Measurements from ENCODE around the gene GJA10.

The GJA10 gene

DNA sequence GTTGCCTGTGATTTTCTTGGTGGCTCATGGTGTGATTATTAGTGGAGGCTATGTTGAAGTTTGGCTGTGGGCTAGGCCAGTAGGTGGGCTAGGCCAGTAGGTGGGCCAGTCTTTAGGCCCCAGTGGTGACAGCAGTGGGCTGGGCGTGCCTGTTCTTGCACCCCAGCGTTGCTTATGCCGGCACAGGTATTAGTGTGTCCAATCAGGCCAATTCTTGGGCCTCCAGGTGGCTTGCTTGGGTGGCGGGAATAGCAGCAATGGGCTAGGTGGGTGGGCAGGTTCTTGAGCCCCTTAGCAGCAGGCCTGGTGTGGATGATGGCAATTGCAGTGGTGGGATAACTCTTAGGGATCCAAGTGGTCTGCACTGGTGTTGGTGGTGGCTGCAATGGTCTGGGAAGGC is 22.9 kb downstream of the GJA10 start:
- DNase-seq (ENCODE audit: low read depth in 2 of 3, low spot score in 2 of 3): no peak

DNA sequence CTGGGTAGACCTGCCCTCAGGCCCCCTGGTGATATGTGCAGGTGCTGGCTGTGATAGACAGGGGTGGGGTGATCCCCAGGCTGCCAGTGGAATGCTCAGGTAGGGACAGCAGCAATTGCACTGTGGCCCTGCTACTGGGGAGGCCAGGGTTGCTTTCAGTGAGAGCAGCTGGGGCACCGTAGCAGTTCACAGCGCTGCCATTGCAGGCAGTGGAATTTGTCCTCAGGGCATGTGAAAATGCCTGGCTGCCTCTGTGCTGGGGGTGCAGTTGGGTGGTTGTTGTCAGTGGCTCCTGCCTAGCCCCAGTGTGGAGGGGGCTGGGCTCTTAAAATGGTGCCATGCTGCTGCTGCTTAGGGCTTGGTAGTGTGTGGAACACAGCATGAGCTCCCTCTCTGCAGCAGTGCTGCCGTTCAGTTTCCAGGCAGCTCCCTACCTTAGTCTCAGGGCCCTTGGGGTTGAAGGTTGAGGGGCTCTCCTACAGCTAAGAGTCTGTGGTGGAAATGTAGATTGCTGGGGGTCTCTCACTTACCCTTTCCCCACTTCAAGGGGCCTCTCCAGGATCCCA is 23.6 kb downstream of the GJA10 start:
- no peak for DNase-seq (ENCODE audit: low read depth in 2 of 3, low spot score in 2 of 3)

DNA sequence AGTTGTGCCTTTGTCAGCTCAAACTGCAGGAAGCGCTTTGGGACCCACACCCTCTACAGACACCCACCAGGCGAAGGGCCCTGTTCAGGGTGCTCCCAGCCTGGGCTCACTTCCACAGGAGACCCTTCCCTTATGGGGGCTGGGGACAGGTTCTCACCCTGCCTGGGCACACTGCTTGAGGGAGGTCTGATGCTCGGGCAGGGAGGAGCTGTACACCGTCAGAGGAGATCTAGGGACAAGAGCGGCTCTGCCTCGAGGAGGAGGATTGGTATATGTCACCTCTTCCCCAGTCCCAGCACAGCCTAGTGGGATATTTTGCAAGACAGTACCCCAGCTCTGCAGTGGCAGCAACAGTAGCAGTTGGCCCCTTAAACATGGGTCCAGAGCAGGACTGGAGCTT is 26.9 kb downstream of the GJA10 start:
- DNase-seq (ENCODE audit: low read depth in 2 of 3, low spot score in 2 of 3): no peak

DNA sequence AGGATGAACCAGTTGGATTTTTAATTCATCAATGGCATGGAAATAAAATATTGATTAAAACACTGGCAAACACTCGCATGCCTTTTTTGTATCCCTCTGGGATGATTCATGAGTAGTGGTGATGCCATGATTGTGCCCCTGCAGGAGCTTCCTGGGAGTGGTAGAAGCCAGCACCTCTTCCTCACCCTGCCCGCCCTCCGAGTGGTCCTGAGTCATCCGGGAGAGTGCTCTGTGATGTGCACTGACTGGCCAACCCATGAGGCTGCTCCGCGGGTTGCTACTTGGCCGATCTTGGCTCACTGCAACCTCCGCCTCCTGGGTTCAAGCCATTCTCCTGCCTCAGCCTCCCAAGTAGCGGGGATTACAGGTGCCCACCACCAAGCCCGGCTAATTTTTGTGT is 27.4 kb downstream of the GJA10 start:
- no peak for DNase-seq (ENCODE audit: low read depth in 2 of 3, low spot score in 2 of 3)

DNA sequence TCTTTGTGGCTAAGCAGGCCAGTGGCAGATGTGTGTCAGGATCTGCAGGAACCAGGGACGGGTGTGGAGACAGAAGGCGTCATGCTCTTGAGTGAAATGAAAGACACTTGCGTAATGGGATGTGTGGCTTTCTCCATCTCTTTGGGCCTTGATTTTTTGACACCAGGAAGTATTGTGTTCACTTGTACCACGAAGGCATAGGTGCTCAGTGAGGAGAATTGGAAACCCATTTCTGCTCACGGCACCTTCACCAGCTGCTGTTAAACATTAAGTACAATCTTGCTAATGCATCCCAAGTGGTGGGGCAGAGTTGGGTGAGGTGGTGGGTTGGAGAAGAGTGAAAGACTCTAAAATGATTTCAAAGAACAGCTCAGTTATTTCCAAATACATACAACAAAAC is 30.0 kb downstream of the GJA10 start:
- DNase-seq (ENCODE audit: low read depth in 2 of 3, low spot score in 2 of 3): no peak

DNA sequence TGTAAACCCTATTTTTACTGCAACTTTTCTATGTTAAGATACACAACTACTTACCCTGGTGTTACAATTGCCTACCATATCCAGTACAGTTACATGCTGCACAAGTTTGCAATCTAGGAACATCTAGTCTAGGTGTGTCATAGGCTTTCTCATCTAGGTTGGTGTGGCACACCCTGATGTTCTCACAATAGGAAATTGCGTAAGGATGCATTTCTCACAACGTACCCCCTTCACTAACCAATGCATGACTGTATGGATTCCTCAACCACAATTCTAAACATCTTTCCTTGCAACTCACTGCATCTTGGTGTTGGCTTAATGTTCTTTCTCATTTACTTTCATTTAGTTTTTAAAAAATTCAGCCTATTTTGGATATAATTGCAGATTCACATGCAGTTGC is 31.6 kb downstream of the GJA10 start:
- DNase-seq (ENCODE audit: low read depth in 2 of 3, low spot score in 2 of 3): no peak

DNA sequence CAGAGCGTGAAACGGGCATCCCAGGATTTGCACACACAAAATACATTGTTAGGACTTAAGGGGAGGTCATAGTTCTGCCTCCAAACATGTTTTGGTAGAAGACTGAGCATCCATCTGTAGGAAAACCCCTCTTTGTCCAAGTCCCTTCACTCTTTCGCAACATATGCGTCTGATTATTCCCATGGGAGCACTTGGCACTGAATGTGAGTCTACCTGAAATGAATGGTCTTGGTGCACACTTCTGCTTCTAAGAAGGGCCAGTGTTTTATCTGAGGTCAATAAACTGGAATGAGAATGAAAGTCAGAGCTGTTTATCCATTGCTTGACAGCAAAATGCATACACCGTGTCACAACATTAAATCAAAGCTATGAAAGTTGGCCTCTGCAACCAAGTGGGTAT is 33.0 kb downstream of the GJA10 start:
- DNase-seq (ENCODE audit: low read depth in 2 of 3, low spot score in 2 of 3): no peak

DNA sequence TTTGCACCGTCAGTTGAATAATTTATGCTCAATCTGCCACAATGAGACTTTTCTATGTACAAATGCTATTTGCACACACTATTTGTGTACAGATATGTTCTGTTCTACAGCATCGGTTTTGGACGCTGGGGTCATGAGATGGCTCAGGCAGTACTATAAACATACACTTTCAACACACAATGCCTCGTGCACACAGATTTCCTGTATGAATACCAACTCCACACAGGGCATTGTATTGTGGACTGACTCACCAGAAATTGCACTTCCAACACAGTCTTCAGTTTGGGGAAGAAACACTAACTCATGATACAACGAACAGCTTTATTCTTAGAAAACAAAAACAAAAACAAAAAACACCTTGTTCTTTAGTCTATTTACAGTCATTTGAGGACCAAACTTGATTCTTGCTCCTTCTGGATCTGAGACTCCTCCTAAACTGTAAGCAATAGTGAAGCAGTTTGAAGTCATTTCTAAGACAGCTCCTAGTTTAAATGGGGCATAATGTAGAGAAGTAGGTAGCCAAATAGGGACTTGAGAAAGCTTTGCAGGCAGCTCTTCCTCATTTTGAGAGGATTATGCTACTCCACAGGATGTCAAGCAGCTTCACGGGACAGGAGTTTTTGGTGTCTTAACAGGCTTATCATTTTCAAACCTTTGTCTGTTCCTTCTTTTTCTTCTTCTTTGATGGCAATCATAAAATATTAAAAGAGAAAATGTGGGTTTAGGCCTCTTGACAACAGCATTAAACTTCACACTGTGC is 33.7 kb downstream of the GJA10 start:
- DNase-seq (ENCODE audit: low read depth in 2 of 3, low spot score in 2 of 3): no peak

DNA sequence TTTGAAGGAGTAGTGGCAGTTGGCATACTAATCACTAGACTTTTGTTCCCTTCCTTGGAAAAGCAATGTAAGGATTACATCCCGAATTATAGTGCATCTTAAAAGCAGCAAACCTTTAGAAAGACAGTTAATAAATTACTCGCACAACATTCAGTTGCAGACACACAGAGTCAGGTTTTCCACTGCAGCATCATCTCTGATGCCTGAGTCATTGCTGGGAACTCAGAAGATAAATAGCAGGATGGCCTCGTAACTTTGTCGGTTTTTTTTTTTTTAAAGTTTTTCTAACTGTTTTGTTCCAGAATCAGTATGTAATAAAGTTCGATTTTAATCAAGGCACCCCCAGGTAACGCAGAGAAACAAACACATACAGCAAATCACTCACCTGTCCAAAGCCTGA is 34.3 kb downstream of the GJA10 start:
- DNase-seq (ENCODE audit: low read depth in 2 of 3, low spot score in 2 of 3): no peak

DNA sequence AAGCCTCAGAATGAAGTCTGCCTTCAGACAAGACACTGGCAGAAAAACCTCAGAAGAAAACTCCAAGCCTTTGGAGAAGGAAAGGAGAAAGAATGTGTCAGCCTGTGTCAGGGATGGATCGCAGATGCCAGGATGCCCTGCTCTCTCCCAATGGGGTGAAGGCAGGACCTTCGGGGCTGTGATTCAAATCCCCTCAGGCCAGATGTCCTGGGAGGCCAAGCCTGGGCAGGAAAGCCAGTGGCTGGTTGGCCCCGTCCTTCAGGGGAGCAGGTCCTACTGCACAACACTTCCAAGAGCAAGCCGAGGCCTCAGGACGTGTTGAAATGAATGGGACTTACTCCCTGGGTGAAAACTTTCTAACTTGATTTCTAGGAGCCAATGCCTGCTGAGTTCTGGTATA is 36.5 kb downstream of the GJA10 start:
- no peak for DNase-seq (ENCODE audit: low read depth in 2 of 3, low spot score in 2 of 3)

DNA sequence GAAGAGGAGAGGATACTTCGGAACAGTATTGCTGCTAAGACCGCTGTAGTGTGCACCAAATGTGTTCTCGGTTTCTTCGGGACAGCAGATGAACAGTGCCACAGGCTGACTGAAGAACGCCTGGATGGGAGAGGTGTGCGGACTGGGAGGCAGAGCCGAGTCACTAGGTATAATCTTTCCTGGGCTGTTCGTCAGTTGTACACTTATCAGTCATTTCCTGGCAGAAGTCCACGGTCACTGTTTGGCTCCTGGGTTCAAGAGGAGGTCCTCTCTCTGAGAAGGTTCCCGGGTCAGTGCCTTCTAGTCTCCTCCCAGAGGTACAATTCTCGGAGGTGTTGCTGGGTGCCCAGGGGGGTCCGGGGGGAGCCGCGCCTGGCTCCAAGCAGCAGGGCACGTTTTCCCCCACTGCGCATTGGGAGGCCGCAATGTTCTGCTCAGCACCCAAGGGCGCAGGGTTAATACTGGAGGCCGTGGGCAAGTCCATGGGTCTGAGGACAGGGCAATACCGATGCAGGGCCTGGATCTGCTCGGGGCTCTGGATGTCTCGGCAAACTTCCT is 38.1 kb downstream of the GJA10 start:
- no peak for DNase-seq (ENCODE audit: low read depth in 2 of 3, low spot score in 2 of 3)

DNA sequence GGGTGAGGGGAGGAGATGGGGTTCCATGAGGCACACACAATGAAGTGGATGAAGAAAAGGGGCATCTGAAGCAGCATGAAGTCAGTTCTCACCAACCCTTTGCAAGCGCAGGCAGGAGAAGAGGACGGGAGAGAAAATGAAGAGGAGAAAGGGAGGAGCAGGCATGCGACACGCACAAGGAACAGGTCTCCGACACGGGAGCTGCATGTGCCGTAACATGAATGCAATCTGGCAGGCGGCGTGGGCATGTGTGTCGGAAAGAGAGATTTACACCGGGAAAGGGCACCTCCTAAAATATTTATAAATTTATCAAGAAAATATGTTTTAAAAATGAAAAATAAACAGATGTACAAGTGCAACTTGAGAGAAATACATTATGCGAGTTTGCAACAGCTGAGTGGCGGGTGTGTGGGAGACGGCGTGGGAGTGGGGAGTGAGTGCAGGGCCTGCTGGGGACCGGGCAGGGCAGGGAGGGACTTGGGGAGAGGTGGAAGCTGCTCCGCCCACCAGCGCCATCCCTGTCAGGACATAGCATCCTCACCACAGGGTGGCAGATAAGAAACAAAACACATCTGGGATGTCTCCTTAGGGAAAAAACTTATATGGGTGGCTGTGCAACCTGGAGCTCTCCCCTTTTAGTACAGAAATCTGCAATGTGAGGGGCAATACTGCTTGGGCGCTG is 40.6 kb downstream of the GJA10 start:
- DNase-seq (ENCODE audit: low read depth in 2 of 3, low spot score in 2 of 3): no peak

DNA sequence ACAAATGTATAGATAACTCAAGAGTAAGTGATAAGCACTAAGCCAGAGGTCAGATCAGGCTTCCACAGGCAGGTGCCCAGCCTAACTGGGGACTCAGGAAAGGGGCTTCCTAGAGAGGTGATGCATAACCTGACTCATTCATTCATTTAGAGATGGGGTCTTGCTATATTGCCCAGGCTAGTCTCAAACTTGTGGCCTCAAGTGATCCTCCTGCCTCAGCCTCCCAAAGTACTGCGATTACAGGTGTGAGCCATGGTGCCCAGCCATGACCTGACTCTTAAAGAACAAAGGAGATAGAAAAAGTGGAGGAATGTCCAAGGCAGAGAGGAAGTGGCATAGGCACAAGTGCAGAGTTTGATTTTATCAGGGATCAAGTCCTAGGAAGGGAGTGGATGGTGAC is 41.9 kb downstream of the GJA10 start:
- no peak for DNase-seq (ENCODE audit: low read depth in 2 of 3, low spot score in 2 of 3)

DNA sequence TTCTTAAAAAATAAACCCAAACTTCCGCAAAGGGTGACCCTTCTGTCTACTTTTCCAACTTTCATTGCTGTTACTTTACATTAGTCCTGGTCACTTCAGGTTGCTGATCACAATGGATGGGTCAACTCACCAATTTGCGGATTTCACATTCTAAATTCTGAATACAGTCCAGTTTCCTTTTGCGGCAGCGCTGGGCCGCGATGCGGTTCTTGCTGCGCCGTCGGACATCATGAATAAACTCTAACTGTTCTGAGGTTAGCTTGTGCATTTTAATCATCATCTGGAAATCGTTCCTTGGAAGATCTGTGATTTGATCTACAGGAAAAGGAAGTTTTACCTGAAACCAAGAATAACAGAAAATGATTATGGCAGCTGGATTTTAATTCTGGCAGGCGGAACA is 43.7 kb downstream of the GJA10 start:
- DNase-seq (ENCODE audit: low read depth in 2 of 3, low spot score in 2 of 3): no peak

DNA sequence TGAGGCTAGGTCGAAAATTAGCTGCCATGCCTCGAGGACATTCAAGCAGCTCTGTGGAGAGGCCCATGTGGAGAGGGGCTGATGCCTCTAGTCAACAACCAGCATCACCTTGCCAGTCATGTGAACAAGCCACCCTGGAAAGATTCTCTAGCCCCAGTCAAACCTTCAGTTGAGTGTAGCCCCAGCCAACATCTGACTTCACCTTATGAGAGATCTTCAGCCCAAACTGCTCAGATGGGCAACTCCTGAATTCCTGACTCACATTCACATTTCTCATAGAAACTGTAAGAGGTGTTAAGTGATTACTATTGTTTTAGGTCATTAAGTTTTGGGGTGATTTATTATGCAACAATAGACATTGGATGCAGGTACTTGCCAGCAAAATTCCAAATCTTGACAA is 44.9 kb downstream of the GJA10 start:
- DNase-seq (ENCODE audit: low read depth in 2 of 3, low spot score in 2 of 3): no peak

DNA sequence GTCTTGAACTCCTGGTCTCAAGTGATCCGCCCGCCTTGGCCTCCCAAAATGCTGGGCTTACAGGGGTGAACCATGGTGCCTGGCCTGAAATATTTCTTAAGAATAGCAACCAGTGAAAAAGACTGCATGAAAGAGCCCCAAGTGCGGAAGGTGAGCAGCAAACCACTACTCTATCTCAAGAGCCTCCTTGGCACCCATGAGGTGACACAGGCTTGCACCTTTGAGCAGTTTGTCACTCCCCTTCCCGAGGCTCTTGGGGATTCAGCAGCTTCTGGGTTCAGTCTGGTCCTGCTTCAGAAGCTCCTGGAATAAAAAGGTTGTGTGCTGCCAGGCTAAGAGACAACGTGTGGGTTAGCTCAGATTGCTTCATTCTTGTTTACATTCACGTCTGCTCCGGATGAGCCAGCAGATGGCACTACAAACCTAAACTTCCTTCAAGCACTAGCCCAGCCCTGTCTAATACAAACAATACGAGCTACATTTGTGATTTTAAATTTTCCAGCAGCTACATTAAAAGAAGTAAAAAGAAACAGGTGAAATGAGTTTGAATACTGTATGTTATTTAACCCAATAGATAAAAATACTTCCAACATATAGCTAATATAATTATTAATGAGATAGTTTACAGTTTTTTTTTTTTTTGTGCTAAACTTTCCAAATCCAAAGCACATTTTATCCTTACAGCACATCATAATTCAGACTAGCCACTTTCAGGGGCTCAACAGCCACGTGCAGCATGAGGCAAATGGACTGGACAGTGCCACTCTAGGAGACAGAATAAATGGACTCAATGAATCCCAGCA is 46.2 kb downstream of the GJA10 start:
- no peak for DNase-seq (ENCODE audit: low read depth in 2 of 3, low spot score in 2 of 3)

DNA sequence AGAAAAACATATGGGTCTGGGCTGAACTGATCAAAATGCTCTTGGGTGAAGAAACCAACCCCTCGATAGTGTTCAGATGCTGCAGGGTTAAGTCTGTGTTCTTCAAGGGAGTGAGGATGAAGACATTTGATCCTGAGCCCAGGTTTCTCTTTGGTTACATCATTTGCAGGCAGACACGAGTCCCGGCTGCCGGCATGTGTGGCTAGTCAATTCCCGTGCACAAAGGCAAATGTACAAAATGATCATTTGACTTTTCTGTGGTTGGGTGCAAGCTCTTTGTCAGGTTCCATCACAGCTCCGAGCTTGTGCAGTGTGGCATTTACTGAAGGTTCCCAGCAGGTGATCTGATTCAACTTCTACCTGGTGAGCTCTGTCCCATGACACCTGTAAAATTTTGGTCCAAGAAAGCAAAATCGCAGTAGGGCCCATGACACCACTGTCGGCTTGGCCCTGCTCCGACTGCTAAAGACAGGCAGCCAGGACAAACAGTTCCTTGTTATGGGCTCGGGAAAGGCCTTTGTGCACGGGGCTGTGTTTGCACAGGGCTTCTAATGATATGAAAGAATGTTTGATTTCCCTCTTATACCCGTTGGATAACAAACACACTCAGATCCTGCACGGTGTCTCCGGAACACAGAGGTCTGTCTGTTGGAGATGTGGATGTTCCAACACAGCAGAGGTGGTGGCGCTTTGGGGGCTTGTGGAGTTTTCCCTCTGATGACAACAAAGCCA is 46.9 kb downstream of the GJA10 start:
- DNase-seq (ENCODE audit: low read depth in 2 of 3, low spot score in 2 of 3): no peak

DNA sequence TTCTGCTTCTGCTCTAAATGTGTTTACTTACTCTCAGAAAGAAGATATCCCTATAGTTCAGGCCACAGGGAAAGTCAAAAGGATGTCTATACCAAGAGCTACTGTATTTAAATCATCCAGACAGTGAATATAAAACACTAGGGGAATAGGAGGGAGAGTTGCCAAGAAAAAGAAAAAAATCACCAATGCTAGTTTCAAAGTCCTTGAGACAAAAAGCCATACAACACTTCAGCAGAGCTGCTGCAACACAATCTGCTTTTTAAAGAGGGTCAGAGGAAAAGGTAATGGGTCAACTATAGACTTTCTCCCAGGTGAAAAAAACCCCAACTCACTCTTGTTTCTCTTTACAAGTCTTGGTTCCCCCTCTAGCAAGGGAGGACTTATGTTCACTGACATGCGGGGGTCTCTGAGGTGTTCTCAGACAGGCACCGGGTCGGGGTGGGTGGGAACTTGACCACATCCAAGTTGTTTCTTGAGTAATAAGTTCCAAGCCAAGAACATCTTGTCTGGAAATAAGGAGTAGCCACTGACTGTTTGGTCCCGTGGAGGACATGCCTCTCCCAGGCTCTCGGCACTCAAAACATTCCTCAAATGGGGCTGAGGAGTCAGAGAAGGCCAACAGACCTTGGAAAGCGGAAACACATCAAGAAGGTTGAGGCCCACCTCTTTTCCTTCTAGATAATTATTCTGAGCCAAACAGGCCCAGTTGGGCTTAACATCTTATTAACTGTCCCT is 47.7 kb downstream of the GJA10 start:
- DNase-seq (ENCODE audit: low read depth in 2 of 3, low spot score in 2 of 3): no peak

DNA sequence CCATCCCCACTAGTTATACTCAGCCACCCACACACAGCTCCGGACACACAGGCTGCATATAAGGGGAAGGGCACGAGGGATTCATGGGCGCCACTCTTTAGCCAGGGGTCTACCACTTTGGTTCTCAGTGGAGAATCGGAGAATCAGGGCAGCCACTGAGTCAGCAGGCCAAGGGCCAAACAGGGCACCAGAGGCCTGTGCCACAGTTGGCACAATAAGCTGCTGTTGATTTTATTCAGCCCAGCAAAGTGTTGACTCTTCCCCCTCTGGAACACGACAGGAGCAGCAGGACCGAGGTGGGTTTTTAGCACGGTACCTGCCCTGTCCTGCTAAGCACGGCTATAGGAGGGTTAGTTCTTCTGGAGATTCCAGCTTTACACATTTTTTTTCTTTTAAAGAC is 48.3 kb downstream of the GJA10 start:
- DNase-seq (ENCODE audit: low read depth in 2 of 3, low spot score in 2 of 3): no peak

DNA sequence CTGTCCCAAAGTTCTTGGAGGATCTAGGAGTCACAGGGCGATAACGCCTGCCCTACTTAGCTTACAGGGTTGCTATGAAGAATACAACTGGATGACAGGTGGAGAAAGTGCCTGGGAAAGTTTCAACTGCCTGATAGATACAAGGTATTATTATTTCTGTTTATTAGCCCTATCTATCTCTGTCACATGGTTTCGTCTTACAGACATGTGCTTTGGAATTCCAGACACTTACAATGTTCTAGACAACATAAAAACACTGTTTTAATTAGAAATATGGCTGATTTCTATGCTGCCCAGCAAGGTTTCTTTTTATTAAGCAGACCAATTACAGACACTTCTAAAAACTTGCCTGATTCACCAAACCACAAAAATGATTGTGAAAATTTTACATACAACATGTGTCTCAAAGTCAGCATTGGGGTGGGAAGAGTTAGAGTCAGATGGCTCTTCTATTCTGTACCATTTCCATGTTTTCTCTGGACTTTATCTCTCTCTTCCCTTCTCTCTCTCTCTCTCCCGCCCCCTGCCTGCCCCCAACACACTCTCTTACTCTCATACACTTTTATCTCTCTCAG is 50.0 kb downstream of the GJA10 start:
- no peak for DNase-seq (ENCODE audit: low read depth in 2 of 3, low spot score in 2 of 3)
